GM20000 (cell line): ENCODE results near the gene CCL11.

Source experiments
- DNase-seq: peaks from one replicate; pipeline ENCODE4 v3.0.0; 2012; ENCODE audit warnings: low spot score
- TF ChIP-seq, protein P1 (sequence below): IDR thresholded peaks from 2 replicates; pipeline ENCODE4 v1.5.1; 2012; ENCODE audit warnings: mild to moderate bottlenecking, control low read depth; ENCODE audit errors: extremely low read depth, missing control alignments

Gene CCL11

DNA sequence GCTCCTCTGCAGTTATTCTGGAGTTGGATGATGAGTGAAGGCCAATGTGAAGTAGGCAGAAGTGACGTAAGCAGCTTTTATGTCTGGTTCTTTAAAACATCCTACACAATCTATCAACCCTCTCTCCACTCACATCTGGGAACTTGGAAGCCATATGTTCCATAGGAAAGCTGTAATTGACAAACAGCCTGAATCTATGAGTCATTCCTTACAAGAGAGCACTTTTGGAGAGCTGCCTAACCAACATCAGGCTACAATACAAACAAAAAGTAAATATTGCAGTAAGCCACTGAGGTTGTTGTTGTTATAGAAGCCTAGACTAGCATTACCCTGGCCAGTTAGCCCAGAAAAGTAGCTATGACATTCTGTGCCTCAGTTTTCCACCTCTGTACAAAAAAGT, 9.7 kb upstream of the CCL11 start:
- TF ChIP-seq, protein P1, sequence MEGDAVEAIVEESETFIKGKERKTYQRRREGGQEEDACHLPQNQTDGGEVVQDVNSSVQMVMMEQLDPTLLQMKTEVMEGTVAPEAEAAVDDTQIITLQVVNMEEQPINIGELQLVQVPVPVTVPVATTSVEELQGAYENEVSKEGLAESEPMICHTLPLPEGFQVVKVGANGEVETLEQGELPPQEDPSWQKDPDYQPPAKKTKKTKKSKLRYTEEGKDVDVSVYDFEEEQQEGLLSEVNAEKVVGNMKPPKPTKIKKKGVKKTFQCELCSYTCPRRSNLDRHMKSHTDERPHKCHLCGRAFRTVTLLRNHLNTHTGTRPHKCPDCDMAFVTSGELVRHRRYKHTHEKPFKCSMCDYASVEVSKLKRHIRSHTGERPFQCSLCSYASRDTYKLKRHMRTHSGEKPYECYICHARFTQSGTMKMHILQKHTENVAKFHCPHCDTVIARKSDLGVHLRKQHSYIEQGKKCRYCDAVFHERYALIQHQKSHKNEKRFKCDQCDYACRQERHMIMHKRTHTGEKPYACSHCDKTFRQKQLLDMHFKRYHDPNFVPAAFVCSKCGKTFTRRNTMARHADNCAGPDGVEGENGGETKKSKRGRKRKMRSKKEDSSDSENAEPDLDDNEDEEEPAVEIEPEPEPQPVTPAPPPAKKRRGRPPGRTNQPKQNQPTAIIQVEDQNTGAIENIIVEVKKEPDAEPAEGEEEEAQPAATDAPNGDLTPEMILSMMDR, result no peak
- DNase-seq, result no peak

DNA sequence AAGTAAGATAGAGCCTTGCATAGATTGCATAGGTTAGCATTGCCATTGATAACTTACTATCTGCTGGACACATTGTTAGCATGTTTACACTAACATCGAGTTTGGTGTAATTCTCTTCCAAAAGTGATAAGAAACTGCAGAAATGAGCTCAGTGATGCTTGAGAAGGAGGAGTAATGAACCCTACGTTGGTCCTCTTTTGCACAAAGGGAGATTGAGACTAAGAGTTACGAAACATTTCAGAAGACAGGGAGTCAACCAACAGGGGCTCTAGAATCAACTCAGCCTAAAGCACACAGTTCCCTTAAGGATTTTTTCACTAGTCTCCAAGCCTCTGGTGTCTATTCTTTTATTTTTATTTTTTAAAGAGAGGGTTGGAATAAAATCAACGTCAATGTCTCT, 8.7 kb upstream of the CCL11 start:
- no peak for DNase-seq
- TF ChIP-seq, protein P1, result no peak

DNA sequence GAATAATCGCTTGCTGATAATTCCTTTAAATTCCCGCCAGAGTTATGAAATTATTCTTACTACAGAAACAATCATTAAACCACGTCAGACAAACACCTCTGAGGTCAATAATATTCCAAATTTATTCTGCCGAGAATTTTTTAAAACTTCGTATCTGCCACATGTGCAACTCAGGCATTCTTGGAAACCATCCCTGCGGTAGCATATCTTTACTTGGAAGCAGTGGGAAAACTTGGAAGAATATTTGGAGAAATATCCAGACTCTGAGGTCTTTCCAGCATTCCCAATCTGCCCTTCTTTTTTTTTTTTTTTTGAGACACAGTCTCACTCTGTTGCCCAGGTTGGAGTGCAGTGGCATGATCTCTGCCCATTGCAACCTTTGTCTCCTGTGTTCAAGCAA, 2.0 kb upstream of the CCL11 start:
- DNase-seq, result no peak
- TF ChIP-seq, protein P1, result no peak

DNA sequence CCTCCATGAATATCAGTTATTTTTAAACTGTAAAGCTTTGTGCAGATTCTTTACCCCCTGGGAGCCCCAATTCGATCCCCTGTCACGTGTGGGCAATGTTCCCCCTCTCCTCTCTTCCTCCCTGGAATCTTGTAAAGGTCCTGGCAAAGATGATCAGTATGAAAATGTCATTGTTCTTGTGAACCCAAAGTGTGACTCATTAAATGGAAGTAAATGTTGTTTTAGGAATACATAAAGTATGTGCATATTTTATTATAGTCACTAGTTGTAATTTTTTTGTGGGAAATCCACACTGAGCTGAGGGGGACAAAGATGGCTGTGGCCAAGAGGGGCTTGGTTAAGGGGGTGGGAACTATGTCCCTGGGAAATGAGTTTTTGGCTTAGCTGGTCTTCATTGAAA, 2.3 kb downstream of the CCL11 start:
- TF ChIP-seq, protein P1, result no peak
- no peak for DNase-seq

DNA sequence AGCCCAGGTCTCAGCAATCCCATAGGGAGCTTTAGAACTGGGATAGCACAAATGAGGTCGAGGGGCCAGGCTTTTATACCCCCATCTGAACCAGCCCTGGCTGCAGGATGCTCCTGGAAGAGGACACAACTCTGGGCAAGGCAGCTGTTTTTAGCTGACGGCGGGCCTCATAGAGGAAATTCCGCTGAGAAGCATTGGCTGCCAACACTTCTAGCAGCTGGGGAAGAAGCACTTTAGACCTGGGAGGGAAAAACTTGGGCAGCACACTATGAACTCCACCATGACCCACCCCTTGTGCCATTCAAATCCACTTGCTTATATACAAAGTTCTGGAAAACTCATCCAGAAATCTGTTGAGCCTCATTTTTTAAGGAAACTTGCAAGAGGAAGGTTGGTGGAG, 5.0 kb downstream of the CCL11 start:
- TF ChIP-seq, protein P1, result no peak
- no peak for DNase-seq

DNA sequence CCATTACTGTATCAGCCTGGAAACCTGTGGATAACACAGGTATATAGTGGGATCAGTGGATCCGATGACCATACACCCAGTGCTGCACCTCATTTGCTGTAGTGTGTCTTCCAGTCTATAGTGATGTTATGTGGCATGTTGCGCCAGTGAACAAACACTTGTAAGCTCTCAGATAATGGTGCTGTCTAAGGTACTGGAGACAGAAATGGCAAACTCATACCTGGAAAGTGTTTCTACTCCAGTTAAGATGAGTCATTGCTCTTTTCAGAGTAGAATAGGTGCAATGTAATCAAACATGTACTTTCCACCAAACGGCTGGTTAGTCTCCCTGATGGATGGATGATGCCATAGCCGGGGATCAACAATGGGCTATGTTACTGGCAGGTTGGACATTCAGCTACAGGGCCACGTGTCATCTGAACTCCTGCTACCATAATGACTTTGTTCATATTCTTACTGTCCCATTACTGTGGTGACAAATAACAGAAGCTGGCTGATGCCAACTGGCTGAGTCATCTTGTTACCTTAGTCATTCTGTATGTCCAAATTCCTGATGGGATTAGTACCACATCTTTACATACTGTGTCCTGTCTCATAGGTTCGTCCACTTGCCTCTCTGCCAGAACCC, 6.3 kb downstream of the CCL11 start:
- DNase-seq, result no peak
- TF ChIP-seq, protein P1, result no peak

DNA sequence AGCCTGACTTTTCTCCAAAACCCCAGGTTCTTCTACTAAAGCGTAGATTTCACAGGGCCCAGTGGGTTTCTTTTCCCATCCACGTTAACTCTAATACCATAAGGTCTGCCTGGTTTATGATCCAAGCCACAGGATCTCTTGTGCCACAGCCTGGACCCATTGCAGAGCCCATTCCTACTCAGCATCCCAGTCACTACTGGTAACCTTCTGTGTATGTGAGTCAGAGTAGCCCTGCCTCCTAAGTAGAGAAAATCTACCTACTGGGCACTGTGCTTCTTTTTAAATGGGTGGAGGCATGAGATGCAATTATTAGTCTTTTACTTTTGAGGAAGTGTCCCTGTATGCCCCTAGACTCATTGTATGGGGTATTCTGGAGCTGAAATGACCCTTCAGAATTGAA, 13.5 kb downstream of the CCL11 start:
- no peak for DNase-seq
- TF ChIP-seq, protein P1, result no peak
